OCI-LY1 (cell line): ENCODE data around the gene VIT.

ENCODE experiments used
- H2AFZ ChIP-seq: fragments of 200-600 bp; sonication (generic), shearing (Covaris generic); 2 replicates; pipeline ENCODE4 v1.6.0; 2014; ENCODE audit warnings: antibody characterized with exemption, mild to moderate bottlenecking, low read length
- H3F3A ChIP-seq: fragments of 200-600 bp; sonication (generic), shearing (Covaris generic); 2 replicates; pipeline ENCODE4 v1.6.0; 2014; ENCODE audit warnings: mild to moderate bottlenecking, antibody characterized with exemption, low read length, moderate library complexity; ENCODE audit not compliant: insufficient read depth
- H3K27ac ChIP-seq: fragments of 200-600 bp; sonication (generic); 2 replicates; pipeline ENCODE4 v1.5.1; 2014; ENCODE audit warnings: low read length, mixed run types, mild to moderate bottlenecking, low read depth; ENCODE audit not compliant: poor library complexity, severe bottlenecking
- H3K27me3 ChIP-seq: fragments of 200-600 bp; sonication (generic); 2 replicates; pipeline ENCODE4 v1.6.0; 2014; ENCODE audit warnings: antibody characterized with exemption, mild to moderate bottlenecking, low read length, moderate library complexity; ENCODE audit not compliant: insufficient read depth
- H3K36me3 ChIP-seq: fragments of 200-600 bp; sonication (generic); 2 replicates; pipeline ENCODE4 v1.6.1; 2014; ENCODE audit warnings: mild to moderate bottlenecking, antibody characterized with exemption, low read length, moderate library complexity, mixed read lengths; ENCODE audit not compliant: insufficient read depth
- H3K4me1 ChIP-seq: fragments of 200-600 bp; sonication (generic); 2 replicates; pipeline ENCODE4 v1.5.1; 2014; ENCODE audit warnings: mild to moderate bottlenecking, low read length, moderate library complexity; ENCODE audit not compliant: insufficient read depth, severe bottlenecking
- H3K4me2 ChIP-seq: fragments of 200-600 bp; sonication (generic), shearing (Covaris generic); 2 replicates; pipeline ENCODE4 v1.6.1; 2014; ENCODE audit warnings: low read length
- H3K4me3 ChIP-seq: fragments of 200-600 bp; sonication (generic); 2 replicates; pipeline ENCODE4 v1.5.1; 2014; ENCODE audit warnings: low read length, low read depth, mild to moderate bottlenecking, mixed read lengths; ENCODE audit not compliant: poor library complexity, severe bottlenecking
- H3K79me2 ChIP-seq: fragments of 200-600 bp; shearing (Covaris generic); 2 replicates; pipeline ENCODE4 v1.6.1; 2016; ENCODE audit warnings: mixed run types, low read length, mixed read lengths; ENCODE audit not compliant: insufficient read depth
- H3K9ac ChIP-seq: fragments of 200-600 bp; sonication (generic), shearing (Covaris generic); 2 replicates; pipeline ENCODE4 v1.6.1; 2014; ENCODE audit warnings: mild to moderate bottlenecking, low read length, mixed read lengths
- H3K9me2 ChIP-seq: fragments of 200-600 bp; sonication (generic), shearing (Covaris generic); 2 replicates; pipeline ENCODE4 v1.6.1; 2014; ENCODE audit warnings: low read depth, mild to moderate bottlenecking, low read length, mixed read lengths
- H3K9me3 ChIP-seq: fragments of 200-600 bp; shearing (Covaris generic); 2 replicates; pipeline ENCODE4 v1.6.1; 2014; ENCODE audit warnings: low read length, mixed read lengths
- H4K20me1 ChIP-seq: fragments of 200-600 bp; sonication (generic), shearing (Covaris generic); 2 replicates; pipeline ENCODE4 v1.6.0; 2016; ENCODE audit warnings: mild to moderate bottlenecking, low read length; ENCODE audit not compliant: insufficient read depth
- CTCF ChIP-seq: fragments of 200-600 bp; sonication (generic), shearing (Covaris generic); IDR thresholded peaks from 2 replicates; pipeline ENCODE4 v1.5.1; 2017; ENCODE audit warnings: mild to moderate bottlenecking, antibody characterized with exemption, low read length, moderate library complexity, mixed read lengths
- EZH2 ChIP-seq: fragments of 200-600 bp; sonication (generic), shearing (Covaris generic); IDR thresholded peaks from 2 replicates; pipeline ENCODE4 v1.8.0; 2017; ENCODE audit warnings: borderline replicate concordance, mixed run types, mild to moderate bottlenecking, antibody characterized with exemption, low read length, moderate library complexity, mixed read lengths

VIT gene

GRCh38 chr2:36756438-36756837 lies 59.9 kb downstream of the VIT start:
- no peak overlapping the region for H3K9ac ChIP-seq
- H2AFZ ChIP-seq: no peak overlapping the region
- no peaks in the 10 kb centered on the region for H3K79me2 ChIP-seq
- no peaks in the 10 kb centered on the region for H4K20me1 ChIP-seq
- no peaks in the 10 kb centered on the region for H3K9me2 ChIP-seq
- H3K4me1 ChIP-seq: no peaks in the 10 kb centered on the region
- H3K27ac ChIP-seq: no peak overlapping the region
- no peak overlapping the region for H3K4me2 ChIP-seq
- H3K36me3 ChIP-seq: no peaks in the 10 kb centered on the region
- no peaks in the 10 kb centered on the region for H3K27me3 ChIP-seq
- no peaks in the 10 kb centered on the region for H3F3A ChIP-seq
- no peaks in the 10 kb centered on the region for H3K9me3 ChIP-seq
- H3K4me3 ChIP-seq: no peak overlapping the region
- TF ChIP-seq EZH2 (no peak), CTCF (no peak)

GRCh38 chr2:36762764-36763490 lies 66.4 kb downstream of the VIT start:
- Histone ChIP-seq H3K4me2 (no peak overlapping the region), H3K4me3 (no peak overlapping the region), H2AFZ (no peak overlapping the region), H4K20me1 (no peaks in the 10 kb centered on the region), H3K4me1 (no peaks in the 10 kb centered on the region), H3K9me2 (no peaks in the 10 kb centered on the region), H3K79me2 (no peaks in the 10 kb centered on the region), H3K9me3 (no peaks in the 10 kb centered on the region), H3K27me3 (no peaks in the 10 kb centered on the region), H3K9ac (no peak overlapping the region), H3F3A (no peaks in the 10 kb centered on the region), H3K27ac (no peak overlapping the region), H3K36me3 (no peaks in the 10 kb centered on the region)
- no peak for TF ChIP-seq EZH2
- no peak for TF ChIP-seq CTCF

GRCh38 chr2:36769106-36769505 lies 72.6 kb downstream of the VIT start:
- H3K9me2 ChIP-seq: no peaks in the 10 kb centered on the region
- H3K36me3 ChIP-seq: no peaks in the 10 kb centered on the region
- H3K4me1 ChIP-seq: no peaks in the 10 kb centered on the region
- no peaks in the 10 kb centered on the region for H3K79me2 ChIP-seq
- no peak overlapping the region for H3K4me2 ChIP-seq
- H2AFZ ChIP-seq: no peak overlapping the region
- H3K9me3 ChIP-seq: no peaks in the 10 kb centered on the region
- no peak overlapping the region for H3K27ac ChIP-seq
- H3F3A ChIP-seq: no peaks in the 10 kb centered on the region
- H3K9ac ChIP-seq: no peak overlapping the region
- no peaks in the 10 kb centered on the region for H4K20me1 ChIP-seq
- no peak overlapping the region for H3K4me3 ChIP-seq
- TF ChIP-seq EZH2: no peak
- H3K27me3 ChIP-seq: peaks cover 6% of the 10 kb centered on the region; the same call in 1 of the 2 replicates
